ENCODE data around the gene MMD. TPM values are rescaled to one million over a fixed set of nuclear protein-coding genes. Genes with fewer than 3 reads are reported as not detected.
A peak's percentile ranks its signal among the peaks of the same experiment; 100 is the strongest.

Gene MMD
- total RNA-seq, 2 experiments from 2014 or later = 22.1 to 24.2 TPM

- no peak overlapping the region for H3K4me3 Mint-ChIP-seq
- intact Hi-C loops (cut with micrococcal nuclease) = loop anchor here (10.0 kb wide), 1 partner anchor 387 kb away; no protein-coding TSS in a partner anchor
- peaks cover 6% of the 10 kb centered on the region for H3K9me3 Mint-ChIP-seq
- H3K27ac Mint-ChIP-seq = no peak overlapping the region
- CTCF ChIA-PET = interaction anchor here (0.7 to 6.7 kb wide), 23 partner anchors 10 to 362 kb away, joined by 3 to 92 read pairs (median 5); no protein-coding TSS in a partner anchor
- no peak for DNase-seq
- H3K36me3 Mint-ChIP-seq = peaks cover 5% of the 10 kb centered on the region
- H3K4me1 Mint-ChIP-seq (ENCODE audit: low read depth) = peaks cover 46% of the 10 kb centered on the region
- peaks cover 4% of the 10 kb centered on the region for H3K27me3 Mint-ChIP-seq
- POLR2A ChIA-PET = no interaction called here
Observed at GRCh38 chr17:55347341-55347740, 74.3 kb downstream of the MMD start.

GRCh38 chr17:55346658-55347057 is 75.0 kb downstream of the MMD start:
- Mint-ChIP-seq H3K27ac (no peak overlapping the region), H3K36me3 (peaks cover 5% of the 10 kb centered on the region), H3K9me3 (peaks cover 6% of the 10 kb centered on the region), H3K4me1 (ENCODE audit: low read depth) (peaks cover 49% of the 10 kb centered on the region), H3K4me3 (no peak overlapping the region), H3K27me3 (peaks cover 4% of the 10 kb centered on the region)
- POLR2A ChIA-PET = no interaction called here
- intact Hi-C loops (cut with micrococcal nuclease) = loop anchor here (10.0 kb wide), 1 partner anchor 388 kb away; no protein-coding TSS in a partner anchor
- CTCF ChIA-PET = interaction anchor here (0.9 to 6.7 kb wide), 12 partner anchors 11 to 358 kb away, joined by 3 to 92 read pairs (median 12); no protein-coding TSS in a partner anchor
- no peak for DNase-seq

DNA sequence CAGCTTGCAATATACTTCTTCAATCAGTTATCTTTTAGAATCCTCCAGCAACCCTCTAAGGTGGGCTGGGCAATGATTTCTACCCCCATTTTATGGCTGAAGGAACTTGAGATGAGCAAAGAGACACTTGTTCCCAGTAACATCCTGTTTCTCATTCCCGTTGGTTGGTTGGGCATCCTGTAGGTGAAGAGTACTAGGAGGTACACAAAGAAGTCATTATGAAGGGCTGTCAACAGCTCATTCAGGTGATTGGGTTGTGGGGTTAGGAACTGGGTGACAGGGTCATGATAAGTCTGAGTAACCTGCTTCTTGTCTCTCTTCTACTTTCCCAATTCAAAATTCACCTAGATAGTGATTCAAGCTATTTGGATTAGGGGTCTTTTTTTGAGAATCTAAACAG is 76.5 kb downstream of the MMD start:
- ChIA-PET CTCF (interaction anchor here (1.1 to 2.2 kb wide), 9 partner anchors 11 to 389 kb away, joined by 3 to 20 read pairs (median 5); no protein-coding TSS in a partner anchor), POLR2A (interaction anchor here (0.8 kb wide), 1 partner anchor 107 kb away, joined by 3 read pairs; no protein-coding TSS in a partner anchor)
- peaks cover 7% of the 10 kb centered on the region for H3K27me3 Mint-ChIP-seq
- H3K4me1 Mint-ChIP-seq (ENCODE audit: low read depth) = peaks cover 54% of the 10 kb centered on the region
- H3K4me3 Mint-ChIP-seq = no peak overlapping the region
- intact Hi-C loops (cut with micrococcal nuclease) = loop anchor here (2.0 to 10.0 kb wide), 3 partner anchors 78 to 390 kb away; partner anchors contain the start of genes COX11 and STXBP4
- H3K9me3 Mint-ChIP-seq = peaks cover 6% of the 10 kb centered on the region
- H3K36me3 Mint-ChIP-seq = peaks cover 5% of the 10 kb centered on the region
- H3K27ac Mint-ChIP-seq = peak overlapping the region; percentile 42
- no peak for DNase-seq

DNA sequence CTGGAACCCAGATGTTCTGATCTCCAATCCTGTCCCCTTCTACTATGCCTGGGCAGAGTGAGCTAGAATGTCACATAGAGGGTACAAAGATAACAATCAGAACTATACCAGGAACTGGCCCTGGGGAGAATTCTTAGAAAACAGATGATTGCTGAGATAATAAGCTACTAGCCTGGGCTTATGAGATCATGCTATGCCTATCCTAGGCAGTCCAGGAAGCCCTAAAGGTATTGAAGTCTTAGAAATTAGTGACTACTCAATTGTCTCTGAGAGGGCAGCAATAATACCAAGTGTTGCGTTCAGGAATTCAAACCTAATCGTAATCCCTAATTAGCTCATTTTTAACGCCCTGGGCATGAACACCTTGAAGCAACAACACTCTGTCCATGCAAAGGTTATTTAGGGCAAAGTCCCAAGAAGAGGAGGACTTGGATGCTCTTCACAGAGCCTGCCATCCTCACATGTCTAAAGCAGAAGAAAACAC is 77.1 kb downstream of the MMD start:
- Mint-ChIP-seq H3K27ac (peak overlapping the region; percentile 42), H3K4me1 (ENCODE audit: low read depth) (peaks cover 60% of the 10 kb centered on the region), H3K36me3 (peaks cover 5% of the 10 kb centered on the region), H3K9me3 (peaks cover 6% of the 10 kb centered on the region), H3K4me3 (no peak overlapping the region), H3K27me3 (peaks cover 13% of the 10 kb centered on the region)
- intact Hi-C loops (cut with micrococcal nuclease) = loop anchor here (1.0 to 10.0 kb wide), 6 partner anchors 29 to 390 kb away; partner anchors contain the start of genes COX11, MMD and STXBP4
- CTCF ChIA-PET = interaction anchor here (0.6 to 2.2 kb wide), 9 partner anchors 11 to 390 kb away, joined by 3 to 20 read pairs (median 5); no protein-coding TSS in a partner anchor
- peak; percentile 39 for DNase-seq
- POLR2A ChIA-PET = interaction anchor here (0.8 kb wide), 2 partner anchors 41 to 107 kb away, joined by 3 read pairs; no protein-coding TSS in a partner anchor

GRCh38 chr17:55343900-55344513 is 77.6 kb downstream of the MMD start:
- no peak overlapping the region for H3K4me3 Mint-ChIP-seq
- H3K9me3 Mint-ChIP-seq = peaks cover 6% of the 10 kb centered on the region
- CTCF ChIA-PET = interaction anchor here (0.6 to 2.2 kb wide), 8 partner anchors 12 to 390 kb away, joined by 3 to 20 read pairs (median 6); no protein-coding TSS in a partner anchor
- H3K27ac Mint-ChIP-seq = peak overlapping the region; percentile 21
- peaks cover 61% of the 10 kb centered on the region for H3K4me1 Mint-ChIP-seq (ENCODE audit: low read depth)
- peaks cover 5% of the 10 kb centered on the region for H3K36me3 Mint-ChIP-seq
- peaks cover 18% of the 10 kb centered on the region for H3K27me3 Mint-ChIP-seq
- POLR2A ChIA-PET = interaction anchor here (0.8 kb wide), 2 partner anchors 41 to 106 kb away, joined by 3 read pairs; no protein-coding TSS in a partner anchor
- DNase-seq = no peak
- intact Hi-C loops (cut with micrococcal nuclease) = loop anchor here (1.0 to 10.0 kb wide), 6 partner anchors 29 to 391 kb away; partner anchors contain the start of genes COX11, MMD and STXBP4

- Mint-ChIP-seq H3K9me3 (peaks cover 14% of the 10 kb centered on the region), H3K4me3 (no peak overlapping the region), H3K4me1 (ENCODE audit: low read depth) (peaks cover 51% of the 10 kb centered on the region), H3K27ac (peak overlapping the region; percentile 11), H3K36me3 (peaks cover 9% of the 10 kb centered on the region), H3K27me3 (peaks cover 25% of the 10 kb centered on the region)
- ChIA-PET CTCF (interaction anchor here (1.2 to 1.5 kb wide), 4 partner anchors 14 to 350 kb away, joined by 3 to 4 read pairs (median 4); no protein-coding TSS in a partner anchor), POLR2A (no interaction called here)
- intact Hi-C loops (cut with micrococcal nuclease) = loop anchor here (5.0 to 10.0 kb wide), 2 partner anchors 79 to 392 kb away; partner anchors contain the start of gene MMD
- DNase-seq = no peak
Observed at GRCh38 chr17:55342800-55343585, 78.6 kb downstream of the MMD start.

Other genes with a start within 250 kb of the MMD start
- gene HLF, start 156.9 kb downstream of the MMD start, total RNA-seq = 1 to 10 TPM; 3.4 to 3.5 TPM
- not detected for gene SMIM36, start 89.6 kb upstream of the MMD start, total RNA-seq

Data from activated CD4-positive, alpha-beta memory T cell treated with anti-CD3 and anti-CD28 coated beads for 36 hours (primary cell).